Femur (tissue), 1 donor: Measurements from ENCODE around the gene ARPIN.
"Not testable (repeated sequence)": the region's sequence is repeated elsewhere in the genome, so short reads cannot be mapped to it uniquely, and the experiment has no call there.

Source experiments
- DNase-seq: peaks from one replicate; pipeline ENCODE4 v3.0.0-alpha.2; 2017

The ARPIN gene

GRCh38 chr15:89875741-89876140 is 37.0 kb downstream of the ARPIN start:
- DNase-seq, result no peak

- peak; percentile 88 for DNase-seq
Observed at GRCh38 chr15:89874926-89875564, 37.7 kb downstream of the ARPIN start.

GRCh38 chr15:89870688-89871288 is 42.0 kb downstream of the ARPIN start:
- DNase-seq, result no peak

GRCh38 chr15:89870006-89870405 is 42.7 kb downstream of the ARPIN start:
- no peak for DNase-seq

GRCh38 chr15:89869490-89869889 is 43.3 kb downstream of the ARPIN start:
- DNase-seq, result not testable (repeated sequence)

GRCh38 chr15:89864958-89865739 is 47.6 kb downstream of the ARPIN start:
- DNase-seq, result no peak

GRCh38 chr15:89863918-89864317 is 48.8 kb downstream of the ARPIN start:
- DNase-seq, result no peak

- no peak for DNase-seq
Observed at GRCh38 chr15:89860891-89861290, 51.9 kb downstream of the ARPIN start.

GRCh38 chr15:89860431-89860830 is 52.3 kb downstream of the ARPIN start:
- no peak for DNase-seq

- no peak for DNase-seq
Observed at GRCh38 chr15:89858661-89859458, 53.9 kb downstream of the ARPIN start.

- DNase-seq, result no peak
Observed at GRCh38 chr15:89857673-89858072, 55.1 kb downstream of the ARPIN start.

GRCh38 chr15:89855948-89856347 is 56.8 kb downstream of the ARPIN start:
- DNase-seq, result no peak

- not testable (repeated sequence) for DNase-seq
Observed at GRCh38 chr15:89854863-89855262, 57.9 kb downstream of the ARPIN start.

GRCh38 chr15:89852342-89852995 is 60.3 kb downstream of the ARPIN start:
- DNase-seq, result no peak

GRCh38 chr15:89851673-89852341 is 60.9 kb downstream of the ARPIN start:
- DNase-seq, result no peak

GRCh38 chr15:89848970-89849292 is 63.8 kb downstream of the ARPIN start:
- DNase-seq, result no peak

- no peak for DNase-seq
Observed at GRCh38 chr15:89847101-89847500, 65.7 kb downstream of the ARPIN start.

- no peak for DNase-seq
Observed at GRCh38 chr15:89845305-89845893, 67.4 kb downstream of the ARPIN start.
